Heart left ventricle (tissue), 13 donors: ENCODE results near the gene JUND.

Experiments
- POLR2A ChIP-seq, 2 donors: fragments of 450-650 bp; IDR thresholded peaks; one replicate each; pipeline ENCODE4 v1.6.1; 2017; ENCODE audit warnings: antibody characterized with exemption in 2 of 2, mild to moderate bottlenecking in 2 of 2, moderate library complexity in 2 of 2
- TF ChIP-seq, protein P1 (sequence below), 12 donors: fragments of 200-600 bp; sonication (generic) in 4 of 12; IDR thresholded peaks; one replicate each; pipeline versions ENCODE4 v1.5.0 to v1.8.0; 2018 to 2022; ENCODE audit warnings: antibody characterized with exemption in 12 of 12, mild to moderate bottlenecking in 5 of 12
- donor health status: ischemic (EF 13 %, LVEDD 7.1; RV severe dilation, severe dysfunction).
- donor health status: DM: no; HTN: yes; CAD: no.
- donor health status: DM: no; HTN: no; CAD: no.
- donor health status: ischemic (EF 25% LVEDD 6.9; RV normal size, moderate dysfunction).
- donor health status: ischemic (EF 25% LVEDD 5.7; RV mildly dilated, moderate dysfunction).
- donor health status: ischemic (EF 35%, LVEDD 5.7; RV mildly dilated, moderate dysfunction).
- donor health status: nonischemic (EF 11% LVEDD 7.7; RV severe dilation, severe dysfunction).
- donor health status: DM: yes; HTN: yes; CAD: no.
- donor health status: PGD.
- donor health status: ischemic (EF 29% LVEDD 5.4; RV normal size, mild dysfunction).
- donor health status: nonischemic (EF 23%, LVEDD 6.1; RV moderate dilation, normal function).

DNA sequence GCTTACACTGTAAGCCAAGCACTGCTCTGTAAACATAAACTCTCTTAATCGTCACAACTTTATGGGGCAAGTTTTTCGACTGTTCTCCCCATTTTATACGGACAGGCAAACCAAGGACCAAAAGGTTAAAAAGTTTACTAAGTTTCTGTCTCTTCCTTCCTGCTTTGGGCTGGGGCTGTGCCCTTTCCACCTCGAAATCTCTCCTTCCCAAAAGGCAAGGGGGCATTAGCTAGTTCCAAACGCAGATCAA lies 2.2 kb downstream of the JUND start:
- TF ChIP-seq, protein P1, sequence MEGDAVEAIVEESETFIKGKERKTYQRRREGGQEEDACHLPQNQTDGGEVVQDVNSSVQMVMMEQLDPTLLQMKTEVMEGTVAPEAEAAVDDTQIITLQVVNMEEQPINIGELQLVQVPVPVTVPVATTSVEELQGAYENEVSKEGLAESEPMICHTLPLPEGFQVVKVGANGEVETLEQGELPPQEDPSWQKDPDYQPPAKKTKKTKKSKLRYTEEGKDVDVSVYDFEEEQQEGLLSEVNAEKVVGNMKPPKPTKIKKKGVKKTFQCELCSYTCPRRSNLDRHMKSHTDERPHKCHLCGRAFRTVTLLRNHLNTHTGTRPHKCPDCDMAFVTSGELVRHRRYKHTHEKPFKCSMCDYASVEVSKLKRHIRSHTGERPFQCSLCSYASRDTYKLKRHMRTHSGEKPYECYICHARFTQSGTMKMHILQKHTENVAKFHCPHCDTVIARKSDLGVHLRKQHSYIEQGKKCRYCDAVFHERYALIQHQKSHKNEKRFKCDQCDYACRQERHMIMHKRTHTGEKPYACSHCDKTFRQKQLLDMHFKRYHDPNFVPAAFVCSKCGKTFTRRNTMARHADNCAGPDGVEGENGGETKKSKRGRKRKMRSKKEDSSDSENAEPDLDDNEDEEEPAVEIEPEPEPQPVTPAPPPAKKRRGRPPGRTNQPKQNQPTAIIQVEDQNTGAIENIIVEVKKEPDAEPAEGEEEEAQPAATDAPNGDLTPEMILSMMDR (IDR thresholded peaks at IDR 0.05): no peak
- TF ChIP-seq POLR2A (IDR thresholded peaks at IDR 0.05): no peak
